Right renal cortex interstitium (tissue), 3 donors: ENCODE measurements around the gene DAB2IP. TPM values are rescaled to one million over a fixed set of nuclear protein-coding genes. Genes with fewer than 3 reads are reported as not detected.

ENCODE experiments used
- DNase-seq, 3 donors: peaks; one replicate each; pipeline ENCODE4 v3.0.0-alpha.2; 2013; ENCODE audit warnings: low read depth in 3 of 3, low spot score in 2 of 3
- polyA plus RNA-seq, 3 donors: library from polyadenylated mRNA; unstranded; fragments of 120-200 nt; gene quantifications; one replicate each; pipeline ENCODE4 v1.2.1, GENCODE V29; 2013; ENCODE audit not compliant: insufficient read length in 3 of 3

The DAB2IP gene
- polyA plus RNA-seq, 3 donors: 41.5 to 46.6 (median 43.8) TPM

DNA sequence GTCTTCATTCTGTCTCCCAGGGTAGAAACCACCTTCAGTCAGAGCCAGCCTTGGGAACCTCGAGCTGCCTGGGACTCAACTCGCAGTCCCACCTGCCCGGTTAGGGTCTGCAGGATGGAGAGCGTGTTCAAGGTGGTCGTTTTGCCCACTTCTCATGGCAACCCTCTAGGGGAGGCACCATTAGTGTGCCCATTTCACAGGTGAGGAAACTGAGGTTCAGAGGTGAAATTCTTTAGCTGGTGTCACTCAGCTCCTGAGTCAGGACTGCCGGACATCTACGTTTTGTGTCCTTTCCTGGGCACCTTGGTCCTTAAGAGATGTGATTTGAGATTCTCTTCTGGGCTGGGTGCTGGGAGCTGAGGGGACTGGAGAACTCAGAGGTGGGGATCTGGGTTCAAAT lies 30.0 kb downstream of the DAB2IP start:
- no peak for DNase-seq

DNA sequence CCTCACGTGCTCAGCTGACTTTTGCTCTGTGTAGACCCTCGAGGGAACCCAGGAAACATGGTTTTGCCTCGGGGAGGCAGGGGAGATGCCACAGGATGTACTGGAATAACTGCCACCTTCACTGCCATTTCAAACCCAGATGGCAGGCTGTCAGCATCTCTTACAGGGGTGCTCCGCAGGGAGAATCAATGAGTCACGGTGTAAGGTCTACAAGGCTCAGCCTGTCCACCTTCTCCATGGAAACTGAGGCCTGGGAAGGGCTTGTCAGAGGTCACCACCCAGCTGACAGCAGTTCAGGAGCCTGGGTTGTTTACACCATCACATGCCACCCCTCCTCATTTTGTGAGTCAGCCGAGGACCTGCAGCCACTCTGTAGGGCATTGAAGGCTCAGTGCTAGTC lies 30.8 kb downstream of the DAB2IP start:
- no peak for DNase-seq

DNA sequence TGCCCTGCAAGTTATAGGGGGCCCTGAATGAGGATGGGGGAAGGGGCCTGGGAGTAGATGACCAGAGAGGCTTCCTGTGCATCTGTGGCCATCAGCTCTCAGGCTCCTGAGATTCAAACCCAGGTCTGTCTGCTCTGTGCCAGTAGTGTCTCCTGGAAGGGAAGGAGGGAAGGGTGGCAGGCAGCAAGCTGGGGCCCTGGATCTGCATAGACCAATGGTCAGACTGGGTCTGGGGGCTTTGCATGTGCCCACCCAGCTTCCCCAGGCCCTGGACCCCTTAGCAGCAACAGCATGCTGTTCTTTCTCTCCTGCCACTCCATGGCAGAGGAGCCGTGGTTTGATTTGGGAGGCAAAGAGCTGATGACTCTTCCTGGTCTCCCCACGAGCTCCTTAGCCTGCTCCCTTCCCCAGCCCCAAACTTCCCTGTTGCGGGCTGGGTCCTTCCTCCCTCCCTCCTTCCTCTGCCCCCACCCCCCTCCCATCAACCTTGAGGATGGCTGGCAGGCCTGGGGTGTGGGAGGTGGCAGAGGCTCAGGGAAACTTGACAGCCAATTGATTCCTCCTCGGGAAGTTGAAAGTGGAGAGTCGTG lies 31.6 kb downstream of the DAB2IP start:
- no peak for DNase-seq

DNA sequence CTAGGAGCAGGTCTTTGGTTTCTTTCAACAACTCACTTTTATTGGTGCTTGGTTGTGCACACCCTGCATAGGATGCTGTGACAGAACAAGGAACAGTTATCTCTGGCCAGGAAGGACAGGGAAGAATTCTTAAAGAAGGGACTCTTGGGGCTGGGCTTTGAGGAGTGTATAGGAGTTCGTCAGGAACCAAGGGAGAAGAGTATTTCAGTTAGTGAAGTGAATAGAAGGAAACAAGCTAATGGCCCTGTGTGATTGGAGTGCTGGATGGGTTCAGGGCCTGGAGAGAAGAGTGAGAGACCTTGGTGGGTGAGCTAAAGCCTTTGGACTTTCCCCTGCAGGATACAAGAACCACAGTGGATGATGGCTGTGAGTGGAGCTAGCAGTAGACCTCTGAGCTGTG lies 32.2 kb downstream of the DAB2IP start:
- DNase-seq: no peak

DNA sequence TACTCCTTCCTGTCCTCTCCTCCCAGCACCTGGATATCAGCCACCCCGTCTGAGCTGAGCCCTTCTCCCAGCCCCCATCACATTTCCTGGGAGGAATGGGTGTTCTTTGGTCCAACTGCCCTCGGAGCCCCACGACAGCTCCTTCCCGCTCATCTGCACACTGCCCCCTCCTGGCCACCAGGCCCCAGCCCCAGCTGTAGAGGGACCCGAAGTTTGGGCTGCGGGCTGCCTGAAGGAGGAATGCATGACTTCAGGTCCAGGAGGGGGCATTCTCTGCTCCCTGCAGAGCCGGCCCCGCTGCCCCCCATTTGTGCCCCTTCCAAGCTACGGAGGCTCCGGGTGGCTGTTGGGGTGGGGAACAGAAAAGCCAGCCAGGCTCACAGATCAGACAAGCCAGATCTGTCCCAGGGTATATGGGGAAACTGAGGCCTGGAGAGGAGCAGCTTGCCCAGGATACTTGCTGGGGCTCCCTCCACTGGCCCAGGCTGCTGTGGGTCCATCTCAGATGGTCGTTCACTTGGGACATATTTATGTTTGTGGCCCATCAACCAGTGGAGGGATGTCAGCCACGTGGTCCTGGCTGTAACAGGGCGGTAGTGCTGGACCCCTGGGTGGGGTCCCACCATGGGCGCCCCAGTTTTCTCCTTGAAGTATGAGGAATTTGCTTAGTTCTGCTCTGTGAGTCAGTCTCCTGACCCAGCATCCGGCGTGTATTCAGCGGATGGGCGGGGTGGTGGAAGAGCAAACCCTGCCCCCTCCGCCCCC lies 33.1 kb downstream of the DAB2IP start:
- DNase-seq: no peak

DNA sequence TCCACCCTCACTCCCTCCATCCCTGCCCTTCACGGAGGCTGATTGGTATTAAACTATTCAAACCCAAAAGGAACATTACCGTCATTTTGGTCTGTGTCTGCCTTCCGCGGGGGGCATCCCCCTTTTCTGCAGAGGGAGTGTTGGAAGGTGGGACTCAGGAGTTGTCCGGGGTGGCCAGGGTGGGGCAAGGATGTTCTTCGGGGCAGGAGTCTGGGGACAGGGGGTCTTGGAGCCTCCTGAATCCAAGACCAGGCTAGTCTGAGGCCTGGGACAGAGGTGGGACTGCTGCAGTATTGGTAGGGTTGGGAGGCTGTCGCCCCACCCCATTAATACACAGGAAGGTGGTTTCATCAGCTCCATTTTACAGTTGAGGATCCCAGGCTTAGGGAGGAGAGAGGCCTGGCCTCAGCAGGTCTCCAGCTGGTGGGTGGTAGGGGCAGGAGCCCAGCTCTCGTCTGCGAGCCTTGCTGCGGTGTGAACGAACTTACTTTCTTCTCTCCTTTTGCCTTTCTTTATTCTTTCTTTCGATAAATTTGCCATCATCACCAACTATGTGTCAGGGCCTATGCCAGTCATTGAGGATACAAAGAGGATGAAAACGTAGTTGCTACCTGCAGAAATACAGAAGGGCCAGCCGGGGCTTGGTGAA lies 33.8 kb downstream of the DAB2IP start:
- no peak for DNase-seq

DNA sequence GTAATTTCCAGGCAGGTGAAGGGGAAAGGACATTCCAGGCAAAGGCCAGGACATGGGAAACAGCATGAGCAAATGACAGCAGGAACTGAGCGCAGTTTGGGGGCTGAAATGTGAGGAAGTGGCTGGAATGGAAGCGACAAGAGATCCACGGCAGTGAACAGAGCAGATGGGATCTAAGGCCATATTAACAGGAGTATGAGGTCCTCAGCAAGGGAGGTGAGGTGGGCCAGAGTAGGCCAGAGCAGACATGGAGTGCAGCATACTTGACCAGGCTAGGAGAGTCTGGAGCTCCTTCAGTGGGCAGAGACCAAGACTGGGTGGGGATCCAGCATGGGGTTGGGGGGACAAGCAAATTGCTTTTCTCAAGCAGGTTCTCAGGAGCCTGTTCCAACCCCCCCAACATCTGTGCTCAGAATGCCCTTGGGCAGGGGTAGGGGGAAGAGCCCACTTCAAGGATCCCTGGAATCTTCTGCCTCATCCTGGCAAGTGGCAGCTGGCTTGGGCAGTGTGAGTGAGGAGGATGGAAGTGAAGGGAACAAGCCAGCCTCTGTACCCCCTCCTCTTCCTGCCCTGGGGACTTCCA lies 34.5 kb downstream of the DAB2IP start:
- DNase-seq: no peak

DNA sequence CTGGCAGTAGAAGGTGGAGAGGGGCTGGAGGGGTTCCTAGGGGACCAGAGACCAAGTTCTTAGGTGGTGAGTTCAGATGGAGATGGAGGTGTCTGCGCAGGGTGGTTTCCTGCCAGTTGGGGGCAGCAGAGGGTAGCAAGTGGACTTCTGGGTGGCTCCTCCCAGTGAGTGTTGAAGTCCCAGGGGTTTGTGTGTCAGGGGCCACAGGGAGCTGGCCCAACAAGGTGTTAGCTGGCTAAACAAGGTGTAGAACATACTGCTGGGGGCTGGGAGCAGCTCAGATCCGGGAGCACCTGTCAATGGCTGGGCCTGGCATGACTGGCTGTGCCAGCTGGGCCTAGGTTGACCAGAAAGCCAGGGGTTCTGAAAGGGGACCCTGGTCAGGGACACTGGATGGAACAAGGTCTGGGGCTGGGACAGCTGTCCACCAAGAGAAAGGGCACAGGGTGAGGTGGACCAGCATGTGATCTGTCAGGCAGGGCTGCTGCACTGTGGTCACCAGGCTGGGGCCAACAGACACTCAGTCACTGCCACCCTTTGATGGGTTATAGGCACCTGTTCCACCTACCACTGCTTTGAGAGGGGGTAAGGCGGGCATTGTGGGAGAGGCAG lies 35.6 kb downstream of the DAB2IP start:
- no peak for DNase-seq

DNA sequence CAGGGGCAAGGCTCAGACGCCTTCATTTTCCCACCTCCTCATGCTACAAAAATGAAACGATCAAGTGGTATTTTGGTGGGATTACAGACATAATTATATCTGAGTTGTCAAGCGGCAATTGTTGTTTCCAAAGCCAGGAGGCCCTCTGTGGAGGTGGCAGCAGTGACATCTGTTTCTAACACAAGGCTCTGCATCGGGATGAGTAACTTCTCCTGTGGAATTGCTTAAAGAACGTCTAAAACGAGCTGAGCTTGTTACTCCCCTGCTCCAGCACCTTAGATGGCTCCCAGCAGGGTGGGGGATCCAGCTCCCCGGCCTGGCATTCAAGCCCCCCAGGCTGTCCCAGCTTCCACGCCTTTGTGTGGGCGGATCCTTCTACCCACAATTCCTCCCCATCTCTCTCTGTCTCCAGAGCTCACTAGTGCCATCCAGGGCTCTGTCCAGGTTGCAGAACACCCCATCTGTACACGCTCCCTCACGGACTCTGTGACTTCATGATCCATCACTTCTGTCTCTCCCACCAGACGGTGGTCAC lies 36.8 kb downstream of the DAB2IP start:
- DNase-seq: no peak

DNA sequence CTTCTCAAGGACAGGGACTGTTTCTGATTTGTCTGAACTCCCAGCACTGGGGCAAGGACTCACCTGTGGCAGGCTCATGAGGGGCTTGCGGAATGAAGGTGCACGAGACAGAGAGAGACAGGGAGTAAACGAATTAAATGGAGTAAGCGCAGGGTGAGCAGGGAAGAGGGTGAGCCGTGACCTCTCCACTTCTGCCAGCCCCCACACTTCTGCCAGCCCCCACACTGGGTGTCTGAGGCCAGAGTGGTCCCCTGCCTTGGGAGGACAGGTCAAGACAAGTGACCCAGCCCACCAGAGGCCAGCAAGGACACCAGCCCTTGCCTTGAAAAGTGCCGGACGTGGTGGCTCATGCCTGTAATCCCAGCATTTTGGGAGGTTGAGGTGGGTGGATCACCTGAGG lies 37.2 kb downstream of the DAB2IP start:
- DNase-seq: no peak

DNA sequence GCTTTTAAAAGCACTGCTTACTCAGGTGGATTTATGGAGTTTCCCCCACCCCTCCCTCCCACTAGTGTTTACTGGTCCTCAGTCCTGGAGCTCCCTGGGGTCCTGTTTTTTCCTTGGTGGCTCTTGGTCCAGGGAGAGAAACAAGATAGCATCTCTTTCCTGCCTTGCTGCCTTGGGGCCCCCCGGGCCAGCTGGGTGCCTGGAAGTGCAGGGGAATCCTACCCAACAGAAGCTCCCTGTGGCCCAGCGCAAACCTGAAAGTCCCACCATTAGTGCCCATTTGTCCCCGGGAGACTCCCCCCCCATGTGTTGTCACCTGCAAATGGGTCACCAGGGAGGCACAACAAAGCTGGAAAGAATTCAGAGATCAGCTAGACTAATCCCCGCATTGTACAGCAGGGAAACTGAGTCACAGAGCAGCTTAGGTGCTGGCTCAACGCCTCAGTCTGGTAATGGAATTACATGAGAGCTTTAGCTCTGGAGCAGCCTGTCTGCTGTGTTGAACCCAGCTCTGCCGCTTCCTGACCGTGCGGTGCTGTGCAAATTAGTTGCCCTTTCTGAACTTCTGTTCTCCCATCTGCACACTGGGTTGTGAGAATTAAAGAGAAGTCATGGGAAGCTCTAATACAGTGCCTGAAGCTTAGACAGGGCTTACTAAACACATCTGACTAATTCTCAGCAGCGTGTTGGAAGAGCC lies 38.2 kb downstream of the DAB2IP start:
- DNase-seq: no peak

DNA sequence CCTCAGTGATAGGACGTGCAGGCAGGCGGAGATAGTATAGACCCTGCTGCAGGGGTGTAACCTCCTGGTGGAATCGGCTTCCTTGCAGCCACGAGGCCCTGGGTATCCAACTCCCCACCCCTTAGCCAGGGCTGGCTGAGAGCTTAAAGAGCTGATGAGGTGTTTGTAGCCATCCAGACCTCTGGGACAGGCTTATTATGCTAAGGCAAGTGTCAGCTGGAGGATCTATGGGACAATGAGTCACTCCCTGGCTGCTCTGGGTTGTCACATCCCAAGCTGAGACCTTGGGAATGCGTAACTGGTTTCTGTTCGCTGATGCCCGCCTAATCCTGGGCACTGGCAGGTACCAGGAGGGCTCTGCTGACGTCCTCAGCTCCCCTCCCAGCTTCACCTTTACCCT lies 38.9 kb downstream of the DAB2IP start:
- no peak for DNase-seq

DNA sequence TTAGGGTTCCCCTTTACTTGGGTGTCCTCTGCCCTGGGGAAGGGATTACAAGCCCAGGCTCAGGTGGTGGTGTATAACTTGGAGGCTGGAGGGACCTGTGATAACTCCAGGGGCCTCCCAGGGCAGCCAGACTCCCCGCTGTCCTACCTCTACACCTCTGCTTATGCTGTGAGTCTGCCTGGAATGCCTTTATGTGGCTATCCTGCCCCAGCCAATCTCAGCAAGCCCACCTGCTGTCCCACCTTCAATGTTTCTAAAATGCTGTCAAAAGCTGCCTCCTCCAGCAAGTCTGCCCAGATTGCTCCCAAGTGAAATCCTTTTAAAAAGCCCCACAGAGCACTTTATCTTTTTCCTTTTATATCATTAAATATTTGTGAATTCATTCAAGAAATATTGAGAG lies 39.3 kb downstream of the DAB2IP start:
- DNase-seq: no peak

DNA sequence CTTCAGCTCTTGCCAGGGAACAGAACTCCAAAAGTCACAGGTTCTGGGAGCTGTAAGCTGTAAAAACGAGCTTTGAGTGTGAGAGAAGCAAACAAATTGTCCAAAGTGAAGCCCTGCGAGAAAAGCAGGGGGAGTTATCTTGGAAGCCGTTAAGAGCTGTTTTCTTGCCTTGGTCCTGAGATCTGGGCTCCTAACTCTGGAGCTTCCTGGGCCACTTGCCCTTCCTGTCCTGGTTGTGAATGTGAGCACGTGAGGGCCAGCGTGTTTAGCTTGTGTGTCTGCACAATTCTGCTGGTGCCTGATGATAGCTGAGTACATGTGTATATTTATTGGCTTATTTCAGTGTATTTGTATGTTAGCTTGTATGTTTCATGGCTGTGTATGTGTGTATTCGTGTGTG lies 40.5 kb downstream of the DAB2IP start:
- no peak for DNase-seq

DNA sequence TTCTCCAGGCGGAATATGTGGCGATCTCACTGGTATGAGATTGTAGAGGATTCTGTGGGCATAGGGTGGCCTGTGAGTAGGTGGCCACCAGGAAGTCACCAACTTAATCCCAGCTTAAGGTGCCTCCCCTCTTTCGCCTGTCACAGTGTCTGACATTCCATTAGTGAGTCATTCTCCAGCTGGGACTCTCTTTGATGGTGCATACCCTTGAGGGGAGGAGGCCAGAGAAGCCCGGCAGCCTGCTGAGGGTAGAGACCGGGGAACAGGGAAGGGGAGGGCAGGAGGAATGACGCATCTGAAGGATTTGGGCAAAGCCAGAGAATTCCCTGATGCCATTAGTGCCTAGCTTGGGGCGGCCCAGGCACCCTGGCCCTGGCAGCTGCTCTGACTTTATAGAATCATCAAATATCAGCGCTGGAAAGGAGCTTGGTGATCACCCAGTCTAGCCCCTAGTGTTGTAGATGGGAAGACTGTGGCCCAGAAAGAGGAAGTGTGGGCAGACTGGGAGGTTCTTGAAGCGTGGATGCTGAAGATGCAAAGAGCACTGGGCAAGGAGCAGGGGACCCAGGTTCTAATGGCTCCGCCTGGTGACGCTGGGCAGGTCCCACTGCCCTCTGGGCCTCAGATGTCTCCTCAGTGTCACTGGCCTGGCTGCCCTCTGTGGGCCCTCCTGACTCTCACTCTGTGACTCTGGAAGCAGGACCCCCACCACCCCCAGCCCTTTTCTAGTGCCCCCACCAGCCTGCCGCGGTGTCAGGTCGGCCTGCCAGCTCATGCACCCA lies 41.4 kb downstream of the DAB2IP start:
- DNase-seq: no peak

DNA sequence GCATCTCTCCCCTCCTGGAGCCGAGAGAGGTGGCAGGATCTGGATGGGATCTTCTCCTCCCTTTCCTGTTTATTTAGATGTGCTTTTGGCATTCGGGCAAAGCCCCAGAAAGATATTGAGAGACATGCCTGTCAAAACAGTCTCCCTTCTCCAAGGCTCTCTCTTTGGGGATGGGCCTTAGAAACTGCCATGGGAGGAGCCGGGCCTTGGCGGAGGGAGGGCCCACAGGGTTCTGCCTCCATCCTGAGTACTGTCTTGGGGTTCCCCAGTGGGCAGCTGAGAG lies 41.9 kb downstream of the DAB2IP start:
- DNase-seq: no peak

DNA sequence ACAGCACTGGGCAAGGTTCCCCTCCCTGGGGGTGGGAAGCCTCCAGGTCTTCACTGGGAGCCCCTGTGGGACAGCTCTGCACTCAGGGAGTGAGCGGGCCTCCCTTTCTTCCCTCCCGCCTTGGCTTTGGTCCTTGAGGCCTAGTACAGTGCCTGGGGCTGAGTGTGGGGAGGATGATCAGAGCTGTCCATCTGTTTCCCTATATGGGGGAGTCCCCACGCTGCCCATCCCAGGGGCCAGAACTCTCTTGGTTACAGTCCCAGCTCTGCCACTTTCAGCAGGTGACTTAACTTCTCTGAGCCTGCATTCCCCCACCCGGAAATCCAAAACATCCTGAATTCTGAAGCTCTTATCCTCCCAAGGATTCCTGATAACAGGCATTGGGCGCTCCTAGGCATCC lies 42.6 kb downstream of the DAB2IP start:
- DNase-seq: no peak

DNA sequence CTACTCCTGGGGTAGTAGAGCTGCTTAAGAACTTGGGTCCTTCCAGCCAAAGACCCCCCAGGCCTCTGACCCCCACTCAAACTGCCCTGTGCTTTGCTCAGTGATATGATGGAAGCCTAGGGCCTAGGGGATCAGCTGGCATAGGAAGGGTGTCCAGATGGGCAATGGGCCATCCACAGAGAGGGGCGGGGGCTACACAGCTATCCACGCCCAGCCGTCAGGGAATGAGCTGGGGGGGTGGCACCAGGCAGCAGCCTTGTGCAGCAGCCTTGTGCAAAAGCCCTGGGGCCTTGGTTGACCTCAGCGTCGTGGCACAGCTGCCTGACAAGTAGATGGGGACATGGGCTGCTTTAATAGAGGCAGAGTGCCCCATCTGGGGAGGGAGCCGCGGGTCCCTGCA lies 43.2 kb downstream of the DAB2IP start:
- no peak for DNase-seq

DNA sequence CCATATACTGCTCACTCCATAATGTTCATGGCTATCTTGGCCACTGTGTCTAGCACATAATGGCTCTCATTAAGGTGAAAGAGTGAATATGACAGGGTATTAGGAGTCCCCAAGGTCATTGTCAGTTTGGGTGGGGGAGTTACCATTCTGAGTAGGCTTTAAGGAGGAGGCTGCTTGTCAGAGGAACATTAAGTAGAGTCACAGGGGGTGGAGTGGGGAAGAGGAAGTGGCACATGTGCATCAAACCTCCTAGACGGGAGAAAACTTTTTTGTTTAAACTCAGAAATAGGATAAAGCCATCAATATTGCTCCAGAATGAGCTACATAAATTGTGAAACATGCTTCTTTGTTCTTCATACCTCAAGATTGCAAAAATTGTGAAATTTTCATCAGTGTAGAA lies 45.5 kb downstream of the DAB2IP start:
- DNase-seq: no peak
